GM21515 (cell line): ENCODE measurements around the gene BAIAP2L2.
"Not testable (repeated sequence)": the region's sequence is repeated elsewhere in the genome, so short reads cannot be mapped to it uniquely, and the experiment has no call there.

Experiments
- ATAC-seq: cut with Tn5 transposase; IDR thresholded peaks from one replicate; pipeline ENCODE4 v1.9.1; 2021; ENCODE audit not compliant: unreplicated experiment

The BAIAP2L2 gene

GRCh38 chr22:38129021-38129420, 18.5 kb upstream of the BAIAP2L2 start:
- ATAC-seq, result no peak

DNA sequence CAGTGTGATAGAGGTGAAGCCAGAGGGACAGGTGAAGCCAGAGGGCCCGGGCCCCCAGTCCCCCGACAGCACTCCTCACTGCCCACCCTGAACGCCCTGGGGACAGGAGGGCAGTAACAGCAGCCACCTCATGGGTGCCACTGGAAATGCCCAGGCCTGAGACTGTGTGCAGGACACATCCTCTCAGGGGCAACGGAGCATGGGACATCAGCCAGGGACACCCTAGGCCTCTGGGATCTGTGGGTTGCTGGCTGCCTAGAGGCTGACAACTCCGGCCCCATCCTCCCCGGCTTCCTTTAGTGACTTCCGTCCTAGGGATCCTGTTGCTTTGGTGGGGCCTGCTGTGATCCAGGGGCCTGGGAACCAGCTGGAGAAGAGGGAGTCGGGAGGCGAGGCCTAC, 17.4 kb upstream of the BAIAP2L2 start:
- no peak for ATAC-seq

DNA sequence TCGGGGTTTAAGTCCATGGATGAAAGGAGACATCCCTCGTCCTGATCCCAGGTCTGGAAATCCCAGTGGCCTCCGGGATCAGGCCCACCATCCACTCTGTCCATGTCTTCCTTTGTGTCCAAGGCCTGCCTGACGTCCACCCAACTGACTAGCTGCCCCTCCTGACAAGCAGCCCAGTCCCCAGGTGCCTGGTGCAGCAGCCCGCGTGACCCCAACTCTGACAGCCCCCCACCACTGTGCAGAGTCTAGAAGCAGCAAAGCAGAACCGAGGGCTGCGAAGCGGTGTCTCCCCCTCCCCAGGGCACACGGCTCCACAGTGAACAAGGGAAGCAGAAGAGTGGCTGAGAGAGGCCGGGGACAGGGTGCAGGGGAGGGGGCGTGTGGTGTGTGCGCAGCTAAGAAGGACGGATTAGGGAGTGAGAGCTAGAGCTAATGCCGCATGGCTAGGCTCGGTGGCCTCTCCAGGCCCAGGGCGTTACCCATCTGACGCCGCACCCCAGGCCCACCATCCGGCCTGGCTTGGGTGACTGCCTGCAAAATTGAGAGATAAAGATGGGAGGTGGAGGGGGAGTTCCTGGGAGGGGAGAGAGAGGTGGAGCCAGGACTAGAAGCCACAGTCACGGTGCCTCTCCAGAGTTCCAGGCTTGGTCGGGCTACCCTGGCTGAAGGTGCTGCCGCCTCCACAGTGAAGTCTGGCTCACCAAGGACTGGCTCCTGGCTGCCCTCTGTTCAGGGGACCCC, 16.6 kb upstream of the BAIAP2L2 start:
- no peak for ATAC-seq

GRCh38 chr22:38125751-38126201, 15.3 kb upstream of the BAIAP2L2 start:
- ATAC-seq, result no peak

- no peak for ATAC-seq
Observed at GRCh38 chr22:38125038-38125610, 14.6 kb upstream of the BAIAP2L2 start.

DNA sequence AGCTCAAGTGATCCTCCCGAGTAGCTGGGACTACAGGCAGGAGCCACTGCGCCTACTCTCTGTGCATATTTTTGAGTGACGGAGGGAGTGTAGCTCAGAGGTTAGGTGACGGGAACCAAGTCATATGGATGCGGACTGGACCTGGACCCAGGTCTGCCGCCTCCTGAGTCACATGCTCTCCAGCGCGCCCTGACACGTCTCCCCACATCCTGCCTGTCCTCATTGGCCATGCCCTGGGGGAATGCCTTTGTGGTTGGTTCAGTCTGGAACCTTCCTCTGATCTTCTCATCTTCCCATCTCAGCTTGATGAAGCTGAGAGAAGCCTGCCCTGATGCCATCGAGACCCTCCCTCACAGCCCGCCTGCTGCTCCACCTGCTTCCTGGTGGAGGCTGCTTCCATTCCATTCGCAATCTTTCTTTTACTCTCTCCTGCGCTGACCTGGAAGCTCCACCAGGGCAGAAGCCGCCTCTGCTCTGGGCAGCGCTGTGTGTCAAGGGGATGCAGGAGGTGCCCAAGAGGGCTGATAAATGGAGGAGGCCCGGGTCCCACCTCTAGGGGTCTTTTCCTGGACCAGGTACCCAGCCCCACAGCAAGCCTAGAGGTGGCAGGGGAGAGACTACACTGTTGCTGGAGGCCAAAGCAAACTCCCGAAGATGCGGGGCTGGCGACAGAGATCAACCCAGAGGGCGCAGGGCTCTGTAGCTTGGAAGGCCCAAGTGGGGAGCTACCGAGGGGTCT, 13.9 kb upstream of the BAIAP2L2 start:
- ATAC-seq, result no peak

GRCh38 chr22:38122616-38123015, 12.1 kb upstream of the BAIAP2L2 start:
- no peak for ATAC-seq

GRCh38 chr22:38120359-38121110, 10.1 kb upstream of the BAIAP2L2 start:
- ATAC-seq, result no peak

DNA sequence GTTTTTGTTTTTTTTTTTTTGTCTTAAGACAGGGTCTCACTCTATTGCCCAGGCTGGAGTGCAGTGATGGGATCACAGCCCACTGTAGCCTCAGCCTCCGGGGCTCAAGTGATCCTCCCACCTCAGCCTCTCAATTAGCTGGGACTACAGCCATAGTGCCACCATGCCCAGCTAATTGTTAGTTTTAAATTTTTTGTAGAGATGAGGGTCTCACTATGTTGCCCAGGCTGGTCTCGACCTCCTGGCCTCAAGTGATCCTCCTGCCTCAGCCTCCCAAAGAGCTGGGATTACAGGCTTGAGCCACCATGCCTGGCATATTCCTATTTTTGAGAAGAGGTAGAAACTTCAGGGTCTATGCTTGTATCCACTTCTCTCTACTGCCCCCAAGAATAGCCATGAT, 8.3 kb upstream of the BAIAP2L2 start:
- not testable (repeated sequence) for ATAC-seq

DNA sequence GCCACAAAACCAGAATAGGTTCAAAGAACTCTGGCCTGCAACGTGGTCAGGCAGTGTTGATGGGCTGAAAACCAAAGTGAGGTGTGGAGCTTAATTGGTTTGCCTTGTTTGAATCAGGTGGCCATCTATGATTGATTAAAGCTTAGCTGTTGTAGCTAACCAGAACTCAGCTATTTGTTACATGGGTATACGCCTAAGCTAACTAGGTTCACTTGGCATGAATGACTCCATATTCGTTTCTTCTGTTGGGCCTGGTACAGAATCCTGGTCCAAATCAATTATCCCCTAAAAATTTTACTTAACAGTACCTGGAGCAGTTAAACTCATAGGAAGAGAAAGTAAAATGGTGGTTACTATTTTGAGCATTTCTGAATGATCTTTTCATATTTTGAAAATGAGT, 7.7 kb upstream of the BAIAP2L2 start:
- no peak for ATAC-seq

DNA sequence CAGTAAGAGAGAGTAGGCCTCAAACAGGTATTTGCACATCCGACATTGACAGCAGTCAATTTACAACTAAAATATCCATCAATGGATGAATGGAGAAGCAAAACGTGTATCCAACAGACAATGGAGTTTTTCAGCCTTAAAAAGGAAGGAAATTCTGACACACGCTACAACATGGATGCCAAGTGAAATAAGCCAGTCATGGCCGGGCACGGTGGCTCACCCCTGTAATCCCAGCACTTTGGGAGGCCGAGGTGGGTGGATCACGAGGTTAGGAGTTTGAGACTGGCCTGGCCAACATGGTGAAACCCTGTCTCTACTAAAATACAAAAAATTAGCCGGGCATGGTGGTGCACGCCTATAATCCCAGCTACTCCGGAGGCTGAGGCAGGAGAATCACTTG, 7.1 kb upstream of the BAIAP2L2 start:
- not testable (repeated sequence) for ATAC-seq

- no peak for ATAC-seq
Observed at GRCh38 chr22:38115423-38116205, 5.1 kb upstream of the BAIAP2L2 start.

GRCh38 chr22:38114484-38115398, 4.3 kb upstream of the BAIAP2L2 start:
- ATAC-seq, result no peak

GRCh38 chr22:38112381-38112780, 1.9 kb upstream of the BAIAP2L2 start:
- ATAC-seq, result no peak

DNA sequence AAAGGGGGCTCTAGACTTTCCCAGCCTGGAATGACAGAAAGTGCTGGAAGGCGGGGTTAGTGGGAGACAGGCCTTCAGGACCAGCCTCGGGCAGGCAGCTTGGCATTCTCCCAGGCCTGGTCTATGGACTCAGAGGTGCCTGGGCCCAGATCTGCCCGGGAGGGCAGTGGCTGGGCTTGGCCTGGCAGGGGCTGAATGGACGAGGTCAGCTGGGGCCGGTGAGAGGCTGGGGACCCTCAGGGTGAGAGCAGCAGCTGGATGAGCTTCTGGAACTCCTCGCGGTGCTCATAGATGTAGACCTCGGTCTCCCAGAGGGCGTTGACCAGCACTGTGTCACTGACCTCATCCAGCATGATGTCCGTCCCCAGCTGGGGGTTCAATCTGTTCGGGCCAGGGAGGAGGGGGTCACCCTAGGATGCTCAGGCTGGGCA, 1.5 kb upstream of the BAIAP2L2 start:
- ATAC-seq, result no peak

DNA sequence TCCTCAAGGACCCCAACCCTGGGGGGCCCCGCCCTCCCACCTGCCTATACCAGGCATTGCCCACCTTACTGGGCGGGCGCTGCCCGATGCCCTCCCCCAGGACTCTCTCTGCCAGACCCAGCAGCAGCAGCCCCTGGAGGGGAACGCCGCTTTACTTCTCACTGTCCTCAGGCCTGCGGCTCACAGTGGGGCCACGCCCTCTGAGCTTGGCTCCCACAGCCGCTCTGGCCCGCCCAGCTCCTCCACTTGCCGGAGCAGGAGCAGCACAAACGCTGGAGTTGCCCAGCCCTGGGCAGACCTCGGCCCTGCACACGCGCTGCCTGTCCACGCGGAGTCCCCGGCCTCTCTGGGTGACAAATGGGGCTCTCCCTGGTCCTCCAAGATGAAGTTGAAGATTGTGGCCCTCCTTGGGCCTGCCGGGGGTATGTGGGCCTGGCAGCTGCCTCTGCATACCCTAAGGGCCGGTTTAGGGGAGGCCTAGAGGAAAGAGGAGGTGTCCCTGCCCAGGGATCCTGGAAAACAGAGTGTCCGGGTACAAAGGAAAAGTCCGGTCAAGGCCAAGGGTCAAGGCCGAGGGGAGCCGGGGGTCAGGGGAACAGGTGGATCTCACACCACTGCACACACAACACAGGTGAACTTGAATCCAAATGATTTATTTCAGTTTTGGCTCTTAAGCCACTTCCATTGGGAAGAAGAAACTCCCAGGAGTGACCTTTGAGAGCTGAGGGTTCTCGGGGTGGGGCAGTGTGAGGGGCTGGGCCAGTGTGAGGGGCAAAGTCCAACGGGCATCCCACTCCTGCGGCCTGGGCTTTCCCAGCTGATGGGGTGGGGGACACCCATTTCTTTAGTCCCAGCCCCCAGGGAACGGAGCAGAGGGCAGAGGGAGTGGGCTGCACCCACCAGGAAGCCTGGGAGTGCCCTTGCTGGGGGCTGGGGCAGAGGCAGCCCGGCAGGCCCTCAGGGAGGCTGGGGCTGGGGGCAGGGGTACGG, 674 bp upstream of the BAIAP2L2 start:
- no peak for ATAC-seq

- no peak for ATAC-seq
Observed at GRCh38 chr22:38109371-38110001, 998 bp downstream of the BAIAP2L2 start.
